ENCODE data around the gene CDC42BPB.

Gene CDC42BPB

DNA sequence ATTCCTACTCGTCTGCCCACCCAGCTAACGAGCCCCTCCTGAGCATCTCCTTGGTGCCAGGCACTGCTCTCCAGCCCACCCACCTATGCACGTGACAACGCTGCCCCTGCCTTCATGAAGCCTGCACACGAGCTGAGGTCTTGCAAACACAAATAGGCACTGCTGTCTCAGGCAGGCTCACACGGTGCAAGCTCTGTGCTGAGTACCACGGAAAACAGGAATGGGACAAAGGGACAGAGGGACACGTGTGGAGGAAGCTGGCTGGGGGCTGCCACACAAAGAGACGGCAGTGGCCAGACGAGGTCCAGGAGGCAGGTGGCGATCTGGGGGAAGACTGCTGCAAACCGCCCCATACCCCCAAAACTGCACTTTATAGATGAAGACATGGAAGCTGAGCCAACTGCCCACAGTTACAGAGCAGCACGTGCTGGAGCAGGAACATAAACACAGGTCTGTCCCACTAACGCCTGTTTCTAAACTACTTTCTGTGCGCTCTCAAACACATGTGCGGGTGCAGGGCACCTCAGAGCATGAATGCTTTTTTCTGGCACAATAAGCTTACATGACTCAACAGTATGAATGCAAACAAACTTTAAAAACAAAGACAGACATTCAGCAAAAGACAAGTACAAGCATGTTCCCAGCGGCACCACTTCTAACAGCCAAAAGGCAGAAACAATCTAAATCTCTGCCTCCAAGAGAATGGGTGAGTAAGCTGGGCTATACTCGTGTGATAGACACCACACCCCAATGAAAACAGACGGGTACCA is 70.4 kb downstream of the CDC42BPB start:
- no peak for DNase-seq

DNA sequence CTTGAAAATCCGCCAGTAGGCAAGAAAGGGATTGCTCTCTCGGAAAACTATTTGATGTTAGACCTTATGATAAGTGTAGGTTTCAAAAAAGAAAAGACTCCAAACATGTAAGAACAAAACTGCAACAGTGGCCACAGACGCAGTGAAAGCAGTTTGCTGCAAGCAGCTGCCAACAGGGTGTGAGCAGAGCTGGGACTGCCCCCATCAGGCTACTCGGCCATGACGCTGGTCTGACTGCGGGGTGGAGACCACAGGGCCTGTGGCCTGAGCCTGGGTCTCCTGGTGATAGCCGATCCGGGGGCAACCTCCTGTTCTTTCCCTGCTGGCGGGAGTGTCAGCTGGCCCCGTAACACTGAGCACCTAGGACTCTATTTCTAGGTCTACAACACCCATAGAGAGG is 71.7 kb downstream of the CDC42BPB start:
- no peak for DNase-seq

DNA sequence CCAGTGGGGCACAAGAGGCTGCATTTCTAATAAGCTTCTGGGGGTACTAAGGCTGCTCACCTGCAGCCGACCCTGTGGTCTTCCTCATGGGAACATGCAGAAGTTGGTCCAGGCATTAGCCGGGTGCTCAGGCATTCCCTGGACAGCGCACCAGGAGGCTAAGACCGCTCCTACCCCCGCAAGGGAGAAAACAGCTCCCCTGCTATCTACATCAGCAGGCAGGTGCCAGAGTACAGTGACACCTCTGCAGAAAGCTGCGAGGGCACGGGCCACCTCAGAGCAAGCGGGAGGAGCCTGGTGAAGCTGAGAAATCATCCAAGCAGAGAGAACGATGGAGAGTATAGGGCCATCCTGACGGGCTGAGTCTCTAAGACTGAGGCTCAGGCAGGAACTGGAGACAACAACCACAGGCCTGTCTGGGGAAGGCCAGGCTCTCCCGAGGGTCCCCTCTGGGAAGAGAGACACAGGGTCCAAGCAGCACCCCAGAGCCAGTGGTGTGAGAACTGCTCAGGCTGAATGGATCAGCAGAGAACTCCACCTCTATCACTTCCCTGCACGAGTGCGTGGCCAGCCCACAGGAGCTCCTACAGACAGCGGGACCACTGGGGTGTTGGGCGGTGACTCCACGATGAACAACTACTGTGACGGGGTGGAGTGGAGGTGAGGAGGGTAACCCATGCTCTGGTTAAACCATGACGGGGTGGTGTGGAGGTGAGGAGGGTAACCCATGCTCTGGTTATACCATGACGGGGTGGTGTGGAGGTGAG is 72.8 kb downstream of the CDC42BPB start:
- no peak for DNase-seq

GRCh38 chr14:102983496-102983895 is 73.9 kb downstream of the CDC42BPB start:
- DNase-seq: no peak

GRCh38 chr14:102982852-102983470 is 74.4 kb downstream of the CDC42BPB start:
- no peak for DNase-seq

GRCh38 chr14:102980409-102980810 is 76.9 kb downstream of the CDC42BPB start:
- no peak for DNase-seq

GRCh38 chr14:102979406-102979805 is 77.9 kb downstream of the CDC42BPB start:
- no peak for DNase-seq

DNA sequence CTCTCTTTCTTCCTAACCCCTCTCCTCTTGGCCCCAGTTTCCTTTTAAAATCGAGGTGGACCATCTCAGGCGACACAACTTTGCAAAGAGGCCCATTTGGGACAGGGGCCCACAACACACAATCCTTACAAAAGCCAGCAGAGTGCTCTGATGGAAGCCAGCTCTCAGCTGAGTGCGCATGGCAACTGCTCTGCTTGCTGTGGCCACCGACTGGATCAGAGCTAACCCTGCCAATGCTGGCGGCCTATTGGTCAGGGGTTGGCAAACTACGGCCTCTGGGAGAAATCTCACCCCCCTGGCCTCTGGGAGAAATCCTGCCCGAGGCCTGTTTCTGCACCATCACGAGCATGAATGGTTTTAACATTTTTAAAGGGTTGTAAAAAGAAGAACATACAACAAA is 79.9 kb downstream of the CDC42BPB start:
- DNase-seq: no peak

DNA sequence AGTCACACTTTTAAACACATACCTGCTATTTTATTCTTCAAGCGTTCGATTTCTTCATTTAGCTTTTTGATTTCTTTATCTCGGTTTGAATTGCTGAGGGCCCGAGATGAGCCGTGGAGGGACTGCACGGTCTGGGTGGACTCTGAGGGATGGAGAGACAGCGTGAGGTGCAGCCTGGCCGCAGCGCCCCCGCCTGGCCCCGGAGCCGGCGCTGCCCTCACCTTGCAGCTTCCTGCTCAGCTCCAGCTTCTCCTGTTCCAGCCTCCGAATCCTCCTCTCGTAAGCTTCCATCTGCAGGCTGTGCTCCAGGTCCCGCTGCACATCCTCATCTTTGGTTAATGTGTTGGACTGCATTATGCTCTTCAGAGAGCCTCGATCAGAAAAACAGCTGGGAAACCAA is 81.7 kb downstream of the CDC42BPB start:
- DNase-seq: no peak

DNA sequence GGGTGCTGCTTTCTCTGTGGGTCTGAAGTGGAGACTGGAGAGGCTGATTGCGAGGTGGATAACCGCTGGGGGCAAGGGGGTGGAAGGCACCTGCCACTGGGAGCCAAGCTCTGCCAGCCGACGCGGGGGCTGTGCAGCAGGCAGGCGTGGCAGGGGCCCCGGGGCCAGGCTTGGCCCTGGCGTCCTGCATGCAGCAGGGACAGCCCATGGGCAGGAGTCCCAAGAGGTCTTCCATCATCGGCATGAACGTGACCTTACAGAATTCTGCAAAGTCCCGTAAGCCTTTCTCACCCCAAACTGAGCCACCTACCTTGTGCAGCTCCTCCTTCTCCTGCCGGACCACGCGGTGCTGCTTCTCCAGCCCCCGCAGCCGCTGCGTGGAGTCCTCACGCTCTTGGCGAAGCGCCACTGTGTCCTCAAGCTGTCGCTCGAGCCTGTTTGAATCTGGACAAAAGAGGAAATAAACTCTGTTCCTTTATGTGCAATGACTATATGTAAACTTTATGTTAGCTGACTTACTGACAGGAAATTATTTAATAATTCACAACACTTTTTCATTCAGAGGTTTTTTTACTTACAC is 83.6 kb downstream of the CDC42BPB start:
- no peak for DNase-seq

DNA sequence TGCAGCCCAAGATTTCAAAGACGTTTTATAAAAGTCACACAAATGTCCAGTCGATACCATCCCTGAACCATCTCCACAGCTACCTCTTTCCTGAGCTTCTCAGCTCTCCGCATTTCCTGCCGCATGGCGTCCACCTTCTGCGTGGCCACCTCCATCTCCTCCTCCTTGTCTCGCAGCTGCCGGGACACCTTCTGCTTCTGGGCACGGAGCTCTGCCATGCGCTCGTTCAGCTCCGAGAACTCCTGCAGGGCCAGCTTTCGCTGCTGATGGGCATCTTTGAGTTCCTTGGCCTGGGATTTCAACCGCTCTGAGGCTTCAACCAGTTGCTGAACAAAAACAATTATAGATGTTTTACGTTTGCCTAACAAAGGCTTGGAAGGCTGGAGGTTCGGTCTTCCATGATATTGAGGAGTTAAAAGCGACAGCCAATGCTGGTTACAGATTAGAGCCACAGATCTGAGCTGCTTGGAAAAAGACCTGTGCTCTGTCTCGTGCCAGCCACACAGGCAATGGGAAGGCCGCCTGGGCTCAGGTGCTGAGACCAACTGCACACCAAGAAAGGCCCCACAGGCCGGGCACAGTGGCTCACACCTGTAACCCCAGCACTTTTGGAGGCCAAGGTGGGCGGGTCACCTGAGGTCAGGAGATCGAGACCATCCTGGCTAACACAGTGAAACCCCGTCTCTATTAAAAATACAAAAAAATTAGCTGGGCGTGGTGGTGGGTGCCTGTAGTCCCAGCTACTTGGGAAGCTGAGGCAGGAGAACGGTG is 85.3 kb downstream of the CDC42BPB start:
- DNase-seq: no peak

DNA sequence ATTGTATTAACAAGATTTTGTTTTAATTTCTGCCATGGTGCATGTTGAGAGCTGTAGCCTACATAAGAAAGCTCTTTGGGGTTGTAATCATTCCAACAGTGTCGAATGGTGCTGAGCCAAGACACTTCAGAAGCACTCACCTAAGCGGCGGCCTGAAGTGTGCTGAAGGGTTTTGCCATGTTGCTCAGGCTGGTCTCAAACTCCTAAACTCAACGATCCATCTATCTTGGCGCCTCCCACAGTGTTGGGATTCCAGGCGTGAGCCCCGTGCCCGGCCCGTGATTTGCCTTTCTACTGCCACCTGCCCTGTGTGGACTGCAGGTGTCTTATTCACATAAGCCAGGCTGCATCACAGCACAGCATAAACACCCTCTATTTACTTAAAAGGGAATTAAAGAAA is 86.0 kb downstream of the CDC42BPB start:
- DNase-seq: no peak

- DNase-seq: no peak
Measured at GRCh38 chr14:102970496-102970895, 86.9 kb downstream of the CDC42BPB start.

DNA sequence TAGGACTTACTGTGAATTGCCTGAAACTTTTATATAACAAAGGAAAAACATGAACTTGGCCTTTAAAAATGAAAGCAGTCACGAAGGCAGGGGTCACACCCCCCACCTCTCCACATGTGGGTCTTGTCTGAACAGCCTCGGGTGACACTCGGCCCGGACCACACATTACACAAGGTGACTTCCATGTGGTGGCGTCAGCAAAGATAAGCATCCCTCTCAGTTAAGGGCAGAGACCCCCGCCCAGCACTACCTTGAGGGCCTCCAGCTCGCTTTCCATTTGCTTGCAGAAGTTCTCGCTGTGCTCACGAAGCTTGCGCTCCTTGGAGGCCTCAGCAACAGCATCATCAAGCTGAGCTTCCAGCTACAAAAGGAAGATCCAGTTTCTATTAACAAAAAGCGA is 87.4 kb downstream of the CDC42BPB start:
- DNase-seq: no peak

- DNase-seq: no peak
Measured at GRCh38 chr14:102969060-102969791, 88.1 kb downstream of the CDC42BPB start.

DNA sequence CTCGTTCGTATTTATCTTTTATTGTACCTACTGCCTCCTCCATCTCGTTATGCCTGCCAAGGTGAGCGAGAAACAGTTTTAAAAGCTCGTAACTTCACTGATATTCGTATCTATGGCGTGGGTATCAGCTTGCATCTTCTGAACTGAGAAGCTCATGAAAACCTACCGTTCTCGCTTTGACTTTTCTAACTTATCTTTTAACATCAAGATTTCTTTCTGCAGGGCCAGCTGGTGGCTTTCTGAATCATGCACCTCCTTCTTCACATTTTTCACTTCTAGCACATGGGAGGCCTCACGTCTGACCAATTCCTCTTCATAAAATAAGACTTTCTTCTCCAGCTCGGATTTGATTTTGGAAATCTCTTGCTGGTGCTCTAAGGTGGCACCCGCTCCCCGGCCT is 89.0 kb downstream of the CDC42BPB start:
- no peak for DNase-seq

GRCh38 chr14:102967506-102967795 is 89.9 kb downstream of the CDC42BPB start:
- no peak for DNase-seq

- DNase-seq: no peak
Measured at GRCh38 chr14:102966681-102967505, 90.5 kb downstream of the CDC42BPB start.

DNA sequence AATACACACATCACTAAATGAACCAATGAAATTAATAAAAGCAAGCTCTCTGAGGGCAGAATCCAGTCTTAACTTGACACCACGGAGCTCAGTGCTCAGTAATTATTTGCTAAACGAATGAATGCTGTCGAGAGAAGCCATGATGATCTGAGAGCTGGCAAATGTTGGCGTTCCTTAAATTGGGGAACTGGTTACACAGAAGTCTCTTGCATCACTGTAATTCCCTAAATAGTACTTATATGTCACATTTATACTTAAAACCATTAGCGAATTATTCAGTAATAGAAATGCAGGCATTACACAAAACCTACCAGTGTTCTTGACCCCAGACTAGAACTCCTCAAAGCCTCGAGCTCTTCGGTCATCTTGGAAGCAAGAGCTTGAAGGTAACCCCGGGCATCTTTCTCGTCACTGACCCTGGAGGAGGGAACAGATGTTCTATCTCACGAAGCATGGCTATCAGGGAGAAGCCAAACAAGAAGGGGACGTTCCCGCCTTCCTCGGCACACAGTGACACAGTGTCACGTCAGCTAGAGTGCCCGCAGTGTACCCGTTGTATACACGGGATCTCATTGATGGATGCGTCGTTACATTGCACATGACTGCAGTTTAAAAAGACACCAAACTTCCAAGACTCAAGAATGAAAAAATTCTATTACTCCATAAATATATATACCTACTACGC is 91.2 kb downstream of the CDC42BPB start:
- no peak for DNase-seq

DNA sequence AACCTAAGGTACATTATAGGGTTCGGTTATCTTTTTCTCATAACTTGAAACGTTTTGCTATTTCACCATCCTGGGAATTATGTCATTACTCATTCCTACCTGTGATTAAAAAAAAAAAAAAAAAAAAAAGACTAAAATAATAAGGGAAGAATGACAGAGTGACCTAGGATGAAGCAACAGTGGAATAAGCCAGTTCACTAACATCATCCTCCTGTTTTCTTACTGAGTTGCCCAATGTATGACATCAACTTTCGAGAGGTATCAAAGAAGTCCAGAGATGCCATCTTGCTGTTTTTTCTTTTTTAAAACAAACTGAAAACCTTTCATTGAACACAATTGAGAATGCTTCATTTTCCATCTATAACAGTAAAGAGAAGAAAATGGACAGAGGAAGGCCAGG is 92.1 kb downstream of the CDC42BPB start:
- no peak for DNase-seq
